ENCODE results near the gene WNT4. TPM values are rescaled to one million over a fixed set of nuclear protein-coding genes. Genes with fewer than 3 reads are reported as not detected.

The WNT4 gene
- total RNA-seq, 2 donors from 2014 or later = 0.44 TPM; not detected in 1

DNA sequence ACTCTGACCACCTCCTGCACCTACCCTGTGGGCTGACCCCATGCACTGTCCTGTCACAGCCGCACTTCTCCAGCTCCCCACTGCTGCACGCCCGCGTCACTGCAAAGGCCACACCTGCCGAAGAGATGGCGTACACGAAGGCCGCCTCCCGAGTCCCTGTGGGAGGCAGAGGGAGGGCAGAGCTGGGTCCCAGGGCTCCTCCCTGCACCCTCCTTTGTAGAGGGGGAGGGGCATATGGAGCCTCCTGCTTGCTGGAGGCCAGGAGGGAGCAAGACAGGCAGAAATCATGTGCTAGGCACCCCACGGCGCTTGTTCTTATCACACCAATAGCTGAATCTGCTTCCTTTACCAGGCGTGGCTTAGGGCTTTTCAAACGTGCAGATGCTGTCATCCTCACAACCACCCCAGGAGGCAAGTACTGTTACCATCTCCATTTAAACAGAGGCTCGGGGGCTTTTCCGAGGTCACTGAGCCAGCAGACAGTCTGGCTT lies 21.4 kb downstream of the WNT4 start:
- H3K4me1 ChIP-seq (ENCODE audit: control insufficient read depth, insufficient read depth, low read length) = peaks cover 9% of the 10 kb centered on the region
- peak; percentile 92 for DNase-seq
- H3K9ac ChIP-seq (ENCODE audit: extremely low read depth, low read length, poor library complexity, severe bottlenecking) = no peak overlapping the region
- Mint-ChIP-seq H3K9me3 (no peaks in the 10 kb centered on the region), H3K4me3 (no peak overlapping the region), H3K27ac (no peak overlapping the region), H3K27me3 (ENCODE audit: insufficient read depth) (no peaks in the 10 kb centered on the region), H3K4me1 (peaks cover 25% of the 10 kb centered on the region), H3K36me3 (ENCODE audit: low read depth) (peaks cover 6% of the 10 kb centered on the region)
- peak overlapping the region; percentile 33 for H3K27ac ChIP-seq (ENCODE audit: low read depth, low read length)
- TF ChIP-seq, protein P1, sequence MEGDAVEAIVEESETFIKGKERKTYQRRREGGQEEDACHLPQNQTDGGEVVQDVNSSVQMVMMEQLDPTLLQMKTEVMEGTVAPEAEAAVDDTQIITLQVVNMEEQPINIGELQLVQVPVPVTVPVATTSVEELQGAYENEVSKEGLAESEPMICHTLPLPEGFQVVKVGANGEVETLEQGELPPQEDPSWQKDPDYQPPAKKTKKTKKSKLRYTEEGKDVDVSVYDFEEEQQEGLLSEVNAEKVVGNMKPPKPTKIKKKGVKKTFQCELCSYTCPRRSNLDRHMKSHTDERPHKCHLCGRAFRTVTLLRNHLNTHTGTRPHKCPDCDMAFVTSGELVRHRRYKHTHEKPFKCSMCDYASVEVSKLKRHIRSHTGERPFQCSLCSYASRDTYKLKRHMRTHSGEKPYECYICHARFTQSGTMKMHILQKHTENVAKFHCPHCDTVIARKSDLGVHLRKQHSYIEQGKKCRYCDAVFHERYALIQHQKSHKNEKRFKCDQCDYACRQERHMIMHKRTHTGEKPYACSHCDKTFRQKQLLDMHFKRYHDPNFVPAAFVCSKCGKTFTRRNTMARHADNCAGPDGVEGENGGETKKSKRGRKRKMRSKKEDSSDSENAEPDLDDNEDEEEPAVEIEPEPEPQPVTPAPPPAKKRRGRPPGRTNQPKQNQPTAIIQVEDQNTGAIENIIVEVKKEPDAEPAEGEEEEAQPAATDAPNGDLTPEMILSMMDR (conservative IDR thresholded peaks at IDR 0.05) = no peak
- H3K36me3 ChIP-seq (ENCODE audit: control insufficient read depth, insufficient read depth, low read length) = peaks cover 42% of the 10 kb centered on the region
- H3K4me3 ChIP-seq (ENCODE audit: low read length) = no peak overlapping the region
- WGBS, 2 experiments (ENCODE audit: insufficient coverage in 1 of 2, insufficient read length in 1 of 2) = 61 to 68% methylated on average over 9 to 15 of the region's 15 CpGs
- H3K27me3 ChIP-seq (ENCODE audit: control insufficient read depth, insufficient read depth, low read length, poor library complexity, severe bottlenecking) = no peaks in the 10 kb centered on the region
- H3K9me3 ChIP-seq (ENCODE audit: control insufficient read depth, low read length) = no peaks in the 10 kb centered on the region

DNA sequence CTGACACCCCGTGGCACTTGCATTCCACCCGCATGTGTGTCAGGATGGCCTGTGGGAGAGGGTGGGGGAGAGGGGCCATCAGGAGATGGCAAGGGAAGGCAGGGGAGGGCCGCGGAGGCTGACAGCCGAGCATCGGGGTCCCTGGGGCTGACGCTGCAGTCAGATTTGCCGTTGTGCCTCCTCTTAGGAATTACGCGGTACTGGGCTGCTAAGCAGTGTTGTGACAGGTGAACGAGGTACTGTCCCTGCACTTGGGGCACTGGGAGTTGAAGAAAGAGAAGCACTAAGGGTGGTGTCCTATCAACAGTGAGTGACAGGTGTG lies 22.5 kb downstream of the WNT4 start:
- Mint-ChIP-seq H3K4me1 (peaks cover 30% of the 10 kb centered on the region), H3K27ac (no peak overlapping the region), H3K9me3 (no peaks in the 10 kb centered on the region), H3K27me3 (ENCODE audit: insufficient read depth) (no peaks in the 10 kb centered on the region), H3K4me3 (no peak overlapping the region), H3K36me3 (ENCODE audit: low read depth) (peaks cover 6% of the 10 kb centered on the region)
- Histone ChIP-seq H3K36me3 (ENCODE audit: control insufficient read depth, insufficient read depth, low read length) (peaks cover 53% of the 10 kb centered on the region), H3K27me3 (ENCODE audit: control insufficient read depth, insufficient read depth, low read length, poor library complexity, severe bottlenecking) (no peaks in the 10 kb centered on the region), H3K9ac (ENCODE audit: extremely low read depth, low read length, poor library complexity, severe bottlenecking) (no peak overlapping the region), H3K9me3 (ENCODE audit: control insufficient read depth, low read length) (no peaks in the 10 kb centered on the region), H3K4me1 (ENCODE audit: control insufficient read depth, insufficient read depth, low read length) (peaks cover 9% of the 10 kb centered on the region), H3K27ac (ENCODE audit: low read depth, low read length) (no peak overlapping the region), H3K4me3 (ENCODE audit: low read length) (no peak overlapping the region)
- no peak for DNase-seq
- 94 to 100% methylated on average over 8 to 11 of the region's 11 CpGs for WGBS, 2 experiments (ENCODE audit: insufficient coverage in 1 of 2, insufficient read length in 1 of 2)
- TF ChIP-seq, protein P1 (conservative IDR thresholded peaks at IDR 0.05) = no peak

DNA sequence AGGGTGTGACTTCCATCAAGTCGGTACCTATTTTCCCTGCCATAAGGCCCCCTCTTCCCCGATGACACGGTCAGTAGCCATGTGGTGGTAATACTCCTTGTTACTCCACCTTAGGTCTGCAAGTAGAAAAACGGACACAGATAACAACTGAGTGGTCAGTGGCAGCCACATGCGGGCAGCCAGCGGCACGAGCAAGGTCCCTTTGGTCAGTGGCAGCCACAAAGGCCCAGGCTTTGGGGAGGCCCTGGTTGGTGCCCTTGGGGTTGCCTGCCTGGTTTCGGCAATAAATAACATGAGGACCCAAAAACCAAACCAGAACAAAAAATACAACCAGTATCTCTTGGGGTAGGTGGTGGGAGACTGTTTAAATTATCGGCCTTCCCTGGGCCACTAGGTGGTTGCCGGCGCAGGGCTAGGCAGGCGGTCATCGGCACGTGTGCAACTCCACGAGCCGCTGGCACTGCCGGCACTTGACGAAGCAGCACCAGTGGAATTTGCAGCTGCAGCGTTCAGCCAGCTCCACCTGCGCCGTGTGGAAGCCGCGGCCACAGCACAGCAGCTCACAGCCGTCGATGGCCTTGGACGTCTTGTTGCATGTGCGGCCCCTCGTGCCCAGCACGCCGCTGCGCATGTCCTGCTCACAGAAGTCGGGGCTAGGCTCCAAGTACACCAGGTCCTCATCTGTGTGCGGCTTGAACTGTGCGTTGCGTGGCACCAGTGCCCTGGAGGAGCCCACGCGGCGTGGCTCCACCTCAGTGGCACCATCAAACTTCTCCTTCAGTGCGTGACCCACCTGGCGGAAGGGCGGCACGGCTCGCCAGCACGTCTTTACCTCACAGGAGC lies 23.1 kb downstream of the WNT4 start:
- 96% methylated on average over 38 to 44 of the region's 44 CpGs for WGBS, 2 experiments (ENCODE audit: insufficient coverage in 1 of 2, insufficient read length in 1 of 2)

More for the DNA sequence above, 23.1 kb downstream of the WNT4 start:
- H3K27ac ChIP-seq (ENCODE audit: low read depth, low read length) = no peak overlapping the region
- H3K9ac ChIP-seq (ENCODE audit: extremely low read depth, low read length, poor library complexity, severe bottlenecking) = no peak overlapping the region
- no peak overlapping the region for H3K27ac Mint-ChIP-seq
- no peak overlapping the region for H3K4me3 ChIP-seq (ENCODE audit: low read length)
- peaks cover 9% of the 10 kb centered on the region for H3K4me1 ChIP-seq (ENCODE audit: control insufficient read depth, insufficient read depth, low read length)
- peaks cover 9% of the 10 kb centered on the region for H3K36me3 Mint-ChIP-seq (ENCODE audit: low read depth)
- no peak overlapping the region for H3K4me3 Mint-ChIP-seq
- H3K9me3 Mint-ChIP-seq = no peaks in the 10 kb centered on the region
- H3K27me3 ChIP-seq (ENCODE audit: control insufficient read depth, insufficient read depth, low read length, poor library complexity, severe bottlenecking) = no peaks in the 10 kb centered on the region
- H3K4me1 Mint-ChIP-seq = peaks cover 34% of the 10 kb centered on the region
- peaks cover 59% of the 10 kb centered on the region for H3K36me3 ChIP-seq (ENCODE audit: control insufficient read depth, insufficient read depth, low read length)
- TF ChIP-seq, protein P1 (conservative IDR thresholded peaks at IDR 0.05) = no peak
- no peaks in the 10 kb centered on the region for H3K27me3 Mint-ChIP-seq (ENCODE audit: insufficient read depth)
- H3K9me3 ChIP-seq (ENCODE audit: control insufficient read depth, low read length) = no peaks in the 10 kb centered on the region
- no peak for DNase-seq
